WI38 (cell line): ENCODE measurements around the gene DDN.
A peak's percentile ranks its signal among the peaks of the same experiment; 100 is the strongest.

ENCODE experiments used
- H3K4me3 ChIP-seq: 2 replicates; pipeline ENCODE4 v1.5.1; 2011; ENCODE audit warnings: low read depth, mild to moderate bottlenecking, control low read depth, low read length
- TF ChIP-seq, protein P1 (sequence below): IDR thresholded peaks from 2 replicates; pipeline ENCODE4 v1.5.1; 2012; ENCODE audit warnings: low read depth, mild to moderate bottlenecking, control low read depth, low read length

Gene DDN

DNA sequence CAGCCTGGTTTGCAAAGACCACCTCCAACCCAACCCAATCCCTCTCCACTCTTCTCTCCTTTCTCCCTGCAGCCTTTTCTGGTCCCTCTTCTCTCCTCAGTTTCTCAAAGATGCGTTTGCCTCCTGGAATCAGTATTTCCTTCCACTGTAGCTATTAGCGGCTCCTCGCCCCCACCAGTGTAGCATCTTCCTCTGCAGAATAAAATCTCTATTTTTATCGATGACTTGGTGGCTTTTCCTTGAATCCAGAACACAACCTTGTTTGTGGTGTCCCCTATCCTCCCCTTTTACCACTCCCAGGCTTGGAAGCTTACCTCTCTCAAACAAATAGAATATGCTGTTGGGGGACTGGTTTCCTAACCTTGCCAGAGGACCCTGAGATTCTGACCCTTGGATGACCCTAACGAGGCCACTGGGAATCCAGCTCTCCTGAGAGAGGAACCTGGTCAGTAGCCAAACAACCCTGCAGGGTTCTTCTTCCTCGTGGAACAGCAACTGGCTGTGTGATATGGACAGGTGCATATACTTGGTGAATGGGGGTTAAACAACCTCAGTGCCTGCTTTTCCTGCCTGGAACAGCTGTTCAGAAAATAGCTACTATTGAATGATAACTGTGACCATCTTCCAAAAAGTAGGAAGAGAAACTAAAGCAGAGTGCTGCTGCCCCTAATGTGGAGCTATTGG, 16.6 kb downstream of the DDN start:
- no peak overlapping the region for H3K4me3 ChIP-seq
- TF ChIP-seq, protein P1, sequence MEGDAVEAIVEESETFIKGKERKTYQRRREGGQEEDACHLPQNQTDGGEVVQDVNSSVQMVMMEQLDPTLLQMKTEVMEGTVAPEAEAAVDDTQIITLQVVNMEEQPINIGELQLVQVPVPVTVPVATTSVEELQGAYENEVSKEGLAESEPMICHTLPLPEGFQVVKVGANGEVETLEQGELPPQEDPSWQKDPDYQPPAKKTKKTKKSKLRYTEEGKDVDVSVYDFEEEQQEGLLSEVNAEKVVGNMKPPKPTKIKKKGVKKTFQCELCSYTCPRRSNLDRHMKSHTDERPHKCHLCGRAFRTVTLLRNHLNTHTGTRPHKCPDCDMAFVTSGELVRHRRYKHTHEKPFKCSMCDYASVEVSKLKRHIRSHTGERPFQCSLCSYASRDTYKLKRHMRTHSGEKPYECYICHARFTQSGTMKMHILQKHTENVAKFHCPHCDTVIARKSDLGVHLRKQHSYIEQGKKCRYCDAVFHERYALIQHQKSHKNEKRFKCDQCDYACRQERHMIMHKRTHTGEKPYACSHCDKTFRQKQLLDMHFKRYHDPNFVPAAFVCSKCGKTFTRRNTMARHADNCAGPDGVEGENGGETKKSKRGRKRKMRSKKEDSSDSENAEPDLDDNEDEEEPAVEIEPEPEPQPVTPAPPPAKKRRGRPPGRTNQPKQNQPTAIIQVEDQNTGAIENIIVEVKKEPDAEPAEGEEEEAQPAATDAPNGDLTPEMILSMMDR: no peak

DNA sequence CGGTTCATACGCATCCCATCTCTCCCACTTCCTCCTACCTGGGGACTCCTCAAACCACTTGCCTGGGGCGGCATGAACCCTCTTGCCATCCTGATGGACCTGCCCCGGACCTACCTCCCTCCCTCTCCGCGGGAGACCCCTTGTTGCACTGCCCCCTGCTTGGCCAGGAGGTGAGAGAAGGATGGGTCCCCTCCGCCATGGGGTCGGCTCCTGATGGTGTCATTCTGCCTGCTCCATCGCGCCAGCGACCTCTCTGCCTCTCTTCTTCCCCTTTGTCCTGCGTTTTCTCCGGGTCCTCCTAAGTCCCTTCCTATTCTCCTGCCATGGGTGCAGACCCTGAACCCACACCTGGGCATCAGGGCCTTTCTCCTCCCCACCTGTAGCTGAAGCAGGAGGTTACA, 17.4 kb downstream of the DDN start:
- TF ChIP-seq, protein P1: no peak
- no peak overlapping the region for H3K4me3 ChIP-seq

DNA sequence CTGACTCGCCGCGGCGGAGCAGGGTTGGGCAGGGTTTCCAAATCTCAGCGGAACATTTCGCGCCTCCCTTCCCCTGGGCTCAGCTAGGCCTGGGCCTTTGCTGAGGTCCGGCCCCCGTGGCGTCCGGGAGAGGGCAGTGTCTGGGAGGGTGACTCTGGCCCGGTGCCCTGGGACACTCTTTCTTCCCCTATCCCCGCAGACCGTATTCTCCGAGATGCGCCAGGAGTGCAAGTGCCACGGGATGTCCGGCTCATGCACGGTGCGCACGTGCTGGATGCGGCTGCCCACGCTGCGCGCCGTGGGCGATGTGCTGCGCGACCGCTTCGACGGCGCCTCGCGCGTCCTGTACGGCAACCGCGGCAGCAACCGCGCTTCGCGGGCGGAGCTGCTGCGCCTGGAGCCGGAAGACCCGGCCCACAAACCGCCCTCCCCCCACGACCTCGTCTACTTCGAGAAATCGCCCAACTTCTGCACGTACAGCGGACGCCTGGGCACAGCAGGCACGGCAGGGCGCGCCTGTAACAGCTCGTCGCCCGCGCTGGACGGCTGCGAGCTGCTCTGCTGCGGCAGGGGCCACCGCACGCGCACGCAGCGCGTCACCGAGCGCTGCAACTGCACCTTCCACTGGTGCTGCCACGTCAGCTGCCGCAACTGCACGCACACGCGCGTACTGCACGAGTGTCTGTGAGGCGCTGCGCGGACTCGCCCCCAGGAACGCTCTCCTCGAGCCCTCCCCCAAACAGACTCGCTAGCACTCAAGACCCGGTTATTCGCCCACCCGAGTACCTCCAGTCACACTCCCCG, 18.0 kb downstream of the DDN start:
- H3K4me3 ChIP-seq: peak overlapping the region; percentile 16; the same call in 1 of the 2 replicates

DNA sequence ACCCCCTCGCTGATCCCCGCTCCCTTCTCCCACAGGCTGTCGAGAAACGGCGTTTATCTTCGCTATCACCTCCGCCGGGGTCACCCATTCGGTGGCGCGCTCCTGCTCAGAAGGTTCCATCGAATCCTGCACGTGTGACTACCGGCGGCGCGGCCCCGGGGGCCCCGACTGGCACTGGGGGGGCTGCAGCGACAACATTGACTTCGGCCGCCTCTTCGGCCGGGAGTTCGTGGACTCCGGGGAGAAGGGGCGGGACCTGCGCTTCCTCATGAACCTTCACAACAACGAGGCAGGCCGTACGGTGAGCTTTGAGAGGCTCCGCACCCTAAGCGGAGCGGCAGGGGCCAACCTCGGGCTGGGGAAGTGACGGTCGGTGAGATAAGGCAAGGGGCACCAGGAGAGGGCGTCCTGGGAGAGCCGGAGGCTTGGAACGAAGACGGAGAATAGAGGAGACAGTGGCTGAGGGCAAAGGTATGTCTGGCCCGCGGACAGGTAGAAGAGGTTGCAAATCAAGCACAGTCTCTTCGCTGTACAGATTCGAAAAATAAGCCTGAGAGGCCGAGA, 18.7 kb downstream of the DDN start:
- TF ChIP-seq, protein P1: no peak
- H3K4me3 ChIP-seq: no peak overlapping the region

More for the DNA sequence above, 18.0 kb downstream of the DDN start:
- TF ChIP-seq, protein P1: no peak

DNA sequence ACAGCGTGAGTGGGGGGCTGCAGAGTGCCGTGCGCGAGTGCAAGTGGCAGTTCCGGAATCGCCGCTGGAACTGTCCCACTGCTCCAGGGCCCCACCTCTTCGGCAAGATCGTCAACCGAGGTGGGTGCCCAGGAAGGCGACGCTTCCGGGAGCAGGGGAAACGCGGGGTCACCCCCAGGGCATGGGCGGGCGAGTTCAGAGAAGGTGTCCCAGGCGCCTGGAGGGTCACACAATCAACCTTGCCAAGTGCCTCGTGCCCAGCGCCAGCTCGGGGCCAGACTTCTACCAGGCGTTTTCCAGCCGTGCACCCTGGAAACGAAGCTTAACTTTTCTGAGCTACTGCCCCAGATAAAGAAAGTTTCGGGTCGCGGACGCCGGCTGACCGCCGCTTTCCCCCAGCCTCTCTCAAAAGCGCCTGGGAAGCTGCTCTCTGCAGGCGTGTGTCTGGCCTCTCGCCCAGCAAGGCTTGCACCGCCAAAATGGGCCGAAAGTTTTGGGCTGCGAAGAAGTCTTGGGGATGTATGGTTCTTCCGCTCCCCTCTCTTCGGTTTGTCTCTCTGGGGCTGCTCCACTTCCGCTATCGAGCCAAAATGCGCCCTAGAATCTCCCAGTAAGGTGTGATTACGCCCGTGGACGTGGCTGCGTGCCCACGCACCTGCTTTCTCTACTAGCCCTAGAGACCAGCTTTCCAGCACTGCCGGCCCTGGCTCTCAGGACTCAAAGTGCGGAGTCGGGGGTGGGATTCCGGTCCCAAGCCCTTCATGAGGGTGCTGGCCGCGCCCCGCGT, 19.4 kb downstream of the DDN start:
- H3K4me3 ChIP-seq: no peak overlapping the region
- TF ChIP-seq, protein P1: no peak

DNA sequence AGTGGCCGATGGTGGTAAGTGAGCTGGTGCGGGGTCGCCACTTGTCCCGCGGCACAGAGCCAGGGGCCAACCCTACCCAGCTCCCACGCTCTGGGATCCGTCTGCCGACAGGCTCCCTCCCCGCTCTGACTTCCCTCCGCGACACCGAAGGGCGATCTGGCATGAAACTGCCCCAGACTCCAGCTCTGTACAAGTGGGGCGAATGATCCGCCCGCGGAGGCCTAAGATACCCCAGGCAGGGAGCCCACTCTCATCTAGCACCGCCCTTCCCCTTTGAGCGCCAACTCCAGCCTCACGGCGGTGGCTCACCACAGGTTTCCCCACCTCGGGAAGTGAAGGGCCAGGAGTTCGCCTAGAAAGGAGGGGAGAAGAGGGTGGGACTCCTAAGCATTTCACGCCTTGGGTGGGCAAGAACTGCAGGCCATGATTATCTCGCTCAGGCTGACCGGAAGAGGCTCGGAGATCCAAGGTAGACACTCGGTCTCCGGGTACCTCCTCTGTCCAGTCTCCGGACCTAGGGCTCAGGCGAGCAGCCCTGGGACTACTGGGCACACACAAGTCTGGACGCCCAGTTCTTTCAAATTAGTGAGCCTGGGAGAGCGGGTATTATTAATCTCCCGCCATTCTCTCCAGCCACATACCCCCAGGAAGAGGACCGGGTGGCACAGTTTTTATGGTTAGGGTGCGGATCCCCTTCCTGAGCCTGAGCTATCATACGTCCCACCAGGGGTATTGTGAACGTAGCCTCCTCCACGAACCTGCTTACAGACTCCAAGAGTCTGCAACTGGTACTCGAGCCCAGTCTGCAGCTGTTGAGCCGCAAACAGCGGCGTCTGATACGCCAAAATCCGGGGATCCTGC, 20.2 kb downstream of the DDN start:
- H3K4me3 ChIP-seq: no peak overlapping the region
- TF ChIP-seq, protein P1: no peak
